GM19324 (cell line): ENCODE results near the gene USP17L11.
"Not testable (repeated sequence)": the region's sequence is repeated elsewhere in the genome, so short reads cannot be mapped to it uniquely, and the experiment has no call there.

Experiments used
- ATAC-seq: cut with Tn5 transposase; IDR thresholded peaks from one replicate; pipeline ENCODE4 v1.9.1; 2021; ENCODE audit warnings: mild to moderate bottlenecking, moderate library complexity; ENCODE audit not compliant: unreplicated experiment, low FRiP score

Gene USP17L11, protein sequence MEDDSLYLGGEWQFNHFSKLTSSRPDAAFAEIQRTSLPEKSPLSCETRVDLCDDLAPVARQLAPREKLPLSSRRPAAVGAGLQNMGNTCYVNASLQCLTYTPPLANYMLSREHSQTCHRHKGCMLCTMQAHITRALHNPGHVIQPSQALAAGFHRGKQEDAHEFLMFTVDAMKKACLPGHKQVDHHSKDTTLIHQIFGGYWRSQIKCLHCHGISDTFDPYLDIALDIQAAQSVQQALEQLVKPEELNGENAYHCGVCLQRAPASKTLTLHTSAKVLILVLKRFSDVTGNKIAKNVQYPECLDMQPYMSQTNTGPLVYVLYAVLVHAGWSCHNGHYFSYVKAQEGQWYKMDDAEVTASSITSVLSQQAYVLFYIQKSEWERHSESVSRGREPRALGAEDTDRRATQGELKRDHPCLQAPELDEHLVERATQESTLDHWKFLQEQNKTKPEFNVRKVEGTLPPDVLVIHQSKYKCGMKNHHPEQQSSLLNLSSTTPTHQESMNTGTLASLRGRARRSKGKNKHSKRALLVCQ

DNA sequence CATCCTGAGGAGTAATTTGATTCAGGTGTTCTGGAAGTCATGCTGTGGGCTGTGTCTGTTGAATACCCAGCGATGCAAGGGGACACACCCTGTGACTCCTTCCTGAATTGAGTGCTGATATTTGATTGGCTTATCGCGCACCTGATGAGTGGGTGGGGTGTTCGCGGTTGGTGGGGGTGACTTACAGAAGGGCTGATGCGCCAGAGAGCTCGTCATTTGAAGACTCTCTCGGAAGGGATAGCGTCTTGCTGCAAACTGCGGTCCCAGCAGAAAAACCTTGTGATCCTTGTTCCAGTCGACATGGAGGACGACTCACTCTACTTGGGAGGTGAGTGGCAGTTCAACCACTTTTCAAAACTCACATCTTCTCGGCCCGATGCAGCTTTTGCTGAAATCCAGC lies at the start of gene USP17L11:
USP17L11 (plus strand) TSS at position 301 of the 400 bp plus-strand sequence; CDS start at position 301, 0 bp downstream.
- ATAC-seq: not testable (repeated sequence)

DNA sequence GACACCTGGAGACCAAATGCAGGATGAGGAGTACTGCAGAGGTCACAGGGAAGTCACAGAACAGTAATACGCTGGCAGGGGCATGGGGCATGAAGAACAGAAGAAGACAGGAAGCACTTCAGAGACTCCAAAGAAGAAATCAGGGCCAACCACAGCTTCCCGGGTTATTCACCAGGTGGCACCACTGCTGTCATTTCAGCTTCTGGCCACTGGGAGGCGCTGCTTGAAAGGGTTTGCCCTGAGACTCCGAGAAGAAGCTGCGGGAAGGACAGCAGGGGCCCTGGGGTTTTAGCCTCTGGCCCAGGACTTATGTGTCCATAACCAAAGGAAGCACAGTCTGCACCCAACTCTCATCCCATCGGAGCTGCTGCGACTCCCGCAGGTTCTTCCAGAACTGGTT lies 49.2 kb upstream of the USP17L11 start:
- ATAC-seq: not testable (repeated sequence)

DNA sequence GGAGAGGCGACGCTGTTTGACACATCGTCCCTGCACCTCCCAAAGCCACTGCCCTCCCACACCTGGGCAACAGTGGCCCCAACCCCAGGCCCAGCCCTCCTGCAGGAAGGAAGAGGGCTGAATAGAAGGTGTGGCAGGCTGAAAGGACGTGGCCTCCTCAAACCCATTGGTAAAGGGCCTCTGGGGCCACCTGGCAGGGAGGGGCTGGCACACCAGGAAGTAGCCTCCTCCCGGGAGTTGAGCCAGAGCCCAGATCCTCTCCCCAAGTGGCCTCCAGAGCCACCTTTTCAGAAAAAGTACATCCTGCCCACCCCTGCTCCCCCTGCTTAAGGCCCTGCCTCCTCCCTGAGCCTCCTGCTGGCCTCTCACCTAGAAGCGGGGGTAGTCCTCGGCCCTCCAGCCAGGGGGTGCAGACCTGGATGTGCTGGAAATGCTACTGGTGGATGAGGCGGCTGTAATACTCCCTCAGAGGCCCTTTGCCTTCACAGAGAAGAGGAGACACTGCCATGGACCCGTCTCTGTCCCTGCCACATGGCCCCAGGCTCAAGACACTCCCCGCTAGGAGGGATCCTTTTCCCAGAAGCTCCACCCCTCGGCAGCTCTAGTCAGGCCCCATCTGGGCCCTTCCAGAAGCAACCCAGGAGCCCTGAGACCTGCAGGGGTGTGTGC lies 45.3 kb upstream of the USP17L11 start, which contains the start of gene FAM90A26:
FAM90A26 (plus strand) TSS at position 619 of the 669 bp plus-strand sequence. CDS start 2,764 bp downstream, outside the sequence.
- not testable (repeated sequence) for ATAC-seq

DNA sequence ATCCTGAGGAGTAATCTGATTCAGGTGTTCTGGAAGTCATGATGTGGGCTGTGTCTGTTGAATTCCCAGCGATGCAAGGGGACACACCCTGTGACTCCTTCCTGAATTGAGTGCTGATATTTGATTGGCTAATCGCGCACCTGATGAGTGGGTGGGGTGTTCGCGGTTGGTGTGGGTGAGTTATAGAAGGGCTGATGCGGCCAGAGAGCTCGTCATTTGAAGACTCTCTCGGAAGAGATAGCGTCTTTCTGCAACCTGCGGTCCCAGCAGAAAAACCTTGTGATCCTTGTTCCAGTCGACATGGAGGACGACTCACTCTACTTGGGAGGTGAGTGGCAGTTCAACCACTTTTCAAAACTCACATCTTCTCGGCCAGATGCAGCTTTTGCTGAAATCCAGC lies 4.8 kb upstream of the USP17L11 start, which contains the start of gene USP17L10:
USP17L10 (plus strand) TSS at position 301 of the 400 bp plus-strand sequence; CDS start at position 301, 0 bp downstream.
- not testable (repeated sequence) for ATAC-seq

DNA sequence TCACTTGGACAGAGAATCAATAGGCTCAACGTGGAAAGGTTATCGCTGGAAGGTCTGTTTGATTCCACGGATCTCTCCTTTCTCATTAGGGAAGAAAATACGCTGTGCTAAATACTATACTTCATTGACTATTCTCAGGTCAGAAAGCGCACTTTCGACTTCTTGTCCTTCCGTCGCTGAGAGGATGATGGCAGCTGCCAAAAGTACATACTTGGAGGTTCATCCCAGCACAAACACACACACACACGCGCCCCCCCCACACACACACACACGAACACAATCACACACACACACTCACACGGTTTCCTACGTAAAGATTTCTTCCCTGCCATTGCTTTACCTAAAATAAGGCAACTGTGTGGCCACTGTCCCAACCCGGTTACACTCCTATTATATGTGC lies 504 bp upstream of the USP17L11 start:
- not testable (repeated sequence) for ATAC-seq

DNA sequence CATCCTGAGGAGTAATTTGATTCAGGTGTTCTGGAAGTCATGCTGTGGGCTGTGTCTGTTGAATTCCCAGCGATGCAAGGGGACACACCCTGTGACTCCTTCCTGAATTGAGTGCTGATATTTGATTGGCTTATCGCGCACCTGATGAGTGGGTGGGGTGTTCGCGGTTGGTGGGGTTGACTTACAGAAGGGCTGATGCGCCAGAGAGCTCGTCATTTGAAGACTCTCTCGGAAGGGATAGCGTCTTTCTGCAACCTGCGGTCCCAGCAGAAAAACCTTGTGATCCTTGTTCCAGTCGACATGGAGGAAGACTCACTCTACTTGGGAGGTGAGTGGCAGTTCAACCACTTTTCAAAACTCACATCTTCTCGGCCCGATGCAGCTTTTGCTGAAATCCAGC lies 4.6 kb downstream of the USP17L11 start, which contains the start of gene USP17L12:
USP17L12 (plus strand) TSS at position 301 of the 400 bp plus-strand sequence; CDS start at position 301, 0 bp downstream.
- not testable (repeated sequence) for ATAC-seq

DNA sequence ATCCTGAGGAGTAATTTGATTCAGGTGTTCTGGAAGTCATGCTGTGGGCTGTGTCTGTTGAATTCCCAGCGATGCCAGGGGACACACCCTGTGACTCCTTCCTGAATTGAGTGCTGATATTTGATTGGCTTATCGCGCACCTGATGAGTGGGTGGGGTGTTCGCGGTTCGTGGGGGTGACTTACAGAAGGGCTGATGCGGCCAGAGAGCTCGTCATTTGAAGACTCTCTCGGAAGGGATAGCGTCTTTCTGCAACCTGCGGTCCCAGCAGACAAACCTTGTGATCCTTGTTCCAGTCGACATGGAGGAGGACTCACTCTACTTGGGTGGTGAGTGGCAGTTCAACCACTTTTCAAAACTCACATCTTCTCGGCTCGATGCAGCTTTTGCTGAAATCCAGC lies 9.4 kb downstream of the USP17L11 start, which contains the start of gene USP17L13:
USP17L13 (plus strand) TSS at position 301 of the 400 bp plus-strand sequence; CDS start at position 301, 0 bp downstream.
- not testable (repeated sequence) for ATAC-seq

DNA sequence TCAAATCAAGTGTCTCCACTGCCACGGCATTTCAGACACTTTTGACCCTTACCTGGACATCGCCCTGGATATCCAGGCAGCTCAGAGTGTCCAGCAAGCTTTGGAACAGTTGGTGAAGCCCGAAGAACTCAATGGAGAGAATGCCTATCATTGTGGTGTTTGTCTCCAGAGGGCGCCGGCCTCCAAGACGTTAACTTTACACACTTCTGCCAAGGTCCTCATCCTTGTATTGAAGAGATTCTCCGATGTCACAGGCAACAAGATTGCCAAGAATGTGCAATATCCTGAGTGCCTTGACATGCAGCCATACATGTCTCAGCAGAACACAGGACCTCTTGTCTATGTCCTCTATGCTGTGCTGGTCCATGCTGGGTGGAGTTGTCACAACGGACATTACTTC lies 15.0 kb downstream of the USP17L11 start:
- ATAC-seq: not testable (repeated sequence)

DNA sequence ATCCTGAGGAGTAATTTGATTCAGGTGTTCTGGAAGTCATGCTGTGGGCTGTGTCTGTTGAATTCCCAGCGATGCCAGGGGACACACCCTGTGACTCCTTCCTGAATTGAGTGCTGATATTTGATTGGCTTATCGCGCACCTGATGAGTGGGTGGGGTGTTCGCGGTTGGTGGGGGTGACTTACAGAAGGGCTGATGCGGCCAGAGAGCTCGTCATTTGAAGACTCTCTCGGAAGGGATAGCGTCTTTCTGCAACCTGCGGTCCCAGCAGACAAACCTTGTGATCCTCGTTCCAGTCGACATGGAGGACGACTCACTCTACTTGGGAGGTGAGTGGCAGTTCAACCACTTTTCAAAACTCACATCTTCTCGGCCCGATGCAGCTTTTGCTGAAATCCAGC lies 18.9 kb downstream of the USP17L11 start, which contains the start of gene USP17L15:
USP17L15 (plus strand) TSS at position 301 of the 400 bp plus-strand sequence; CDS start at position 301, 0 bp downstream.
- not testable (repeated sequence) for ATAC-seq

DNA sequence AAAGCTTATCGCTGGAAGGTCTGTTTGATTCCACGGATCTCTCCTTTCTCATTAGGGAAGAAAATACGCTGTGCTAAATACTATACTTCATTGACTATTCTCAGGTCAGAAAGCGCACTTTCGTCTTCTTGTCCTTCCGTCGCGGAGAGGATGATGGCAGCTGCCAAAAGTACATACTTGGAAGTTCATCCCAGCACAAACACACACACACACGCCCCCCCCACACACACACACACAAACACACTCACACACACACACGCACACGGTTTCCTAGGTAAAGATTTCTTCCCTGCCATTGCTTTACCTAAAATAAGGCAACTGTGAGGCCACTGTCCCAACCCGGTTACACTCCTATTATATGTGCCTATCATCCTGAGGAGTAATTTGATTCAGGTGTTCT lies 23.3 kb downstream of the USP17L11 start:
- not testable (repeated sequence) for ATAC-seq

DNA sequence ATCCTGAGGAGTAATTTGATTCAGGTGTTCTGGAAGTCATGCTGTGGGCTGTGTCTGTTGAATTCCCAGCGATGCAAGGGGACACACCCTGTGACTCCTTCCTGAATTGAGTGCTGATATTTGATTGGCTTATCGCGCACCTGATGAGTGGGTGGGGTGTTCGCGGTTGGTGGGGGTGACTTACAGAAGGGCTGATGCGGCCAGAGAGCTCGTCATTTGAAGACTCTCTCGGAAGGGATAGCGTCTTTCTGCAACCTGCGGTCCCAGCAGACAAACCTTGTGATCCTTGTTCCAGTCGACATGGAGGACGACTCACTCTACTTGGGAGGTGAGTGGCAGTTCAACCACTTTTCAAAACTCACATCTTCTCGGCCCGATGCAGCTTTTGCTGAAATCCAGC lies 28.4 kb downstream of the USP17L11 start, which contains the start of gene USP17L17:
USP17L17 (plus strand) TSS at position 301 of the 400 bp plus-strand sequence; CDS start at position 301, 0 bp downstream.
- ATAC-seq: not testable (repeated sequence)

DNA sequence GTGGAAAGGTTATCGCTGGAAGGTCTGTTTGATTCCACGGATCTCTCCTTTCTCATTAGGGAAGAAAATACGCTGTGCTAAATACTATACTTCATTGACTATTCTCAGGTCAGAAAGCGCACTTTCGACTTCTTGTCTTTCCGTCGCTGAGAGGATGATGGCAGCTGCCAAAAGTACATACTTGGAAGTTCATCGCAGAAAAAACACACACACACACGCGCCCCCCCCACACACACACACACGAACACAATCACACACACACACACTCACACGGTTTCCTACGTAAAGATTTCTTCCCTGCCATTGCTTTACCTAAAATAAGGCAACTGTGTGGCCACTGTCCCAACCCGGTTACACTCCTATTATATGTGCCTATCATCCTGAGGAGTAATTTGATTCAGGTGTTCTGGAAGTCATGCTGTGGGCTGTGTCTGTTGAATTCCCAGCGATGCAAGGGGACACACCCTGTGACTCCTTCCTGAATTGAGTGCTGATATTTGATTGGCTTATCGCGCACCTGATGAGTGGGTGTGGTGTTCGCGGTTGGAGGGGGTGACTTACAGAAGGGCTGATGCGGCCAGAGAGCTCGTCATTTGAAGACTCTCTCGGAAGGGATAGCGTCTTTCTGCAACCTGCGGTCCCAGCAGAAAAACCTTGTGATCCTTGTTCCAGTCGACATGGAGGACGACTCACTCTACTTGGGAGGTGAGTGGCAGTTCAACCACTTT lies 32.9 kb downstream of the USP17L11 start, which contains the start of gene USP17L18:
USP17L18 (plus strand) TSS at position 678 of the 728 bp plus-strand sequence; CDS start at position 678, 0 bp downstream.
- ATAC-seq: not testable (repeated sequence)

DNA sequence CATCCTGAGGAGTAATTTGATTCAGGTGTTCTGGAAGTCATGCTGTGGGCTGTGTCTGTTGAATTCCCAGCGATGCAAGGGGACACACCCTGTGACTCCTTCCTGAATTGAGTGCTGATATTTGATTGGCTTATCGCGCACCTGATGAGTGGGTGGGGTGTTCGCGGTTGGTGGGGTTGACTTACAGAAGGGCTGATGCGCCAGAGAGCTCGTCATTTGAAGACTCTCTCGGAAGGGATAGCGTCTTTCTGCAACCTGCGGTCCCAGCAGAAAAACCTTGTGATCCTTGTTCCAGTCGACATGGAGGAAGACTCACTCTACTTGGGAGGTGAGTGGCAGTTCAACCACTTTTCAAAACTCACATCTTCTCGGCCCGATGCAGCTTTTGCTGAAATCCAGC lies 37.9 kb downstream of the USP17L11 start, which contains the start of gene USP17L19:
USP17L19 (plus strand) TSS at position 301 of the 400 bp plus-strand sequence; CDS start at position 301, 0 bp downstream.
- ATAC-seq: not testable (repeated sequence)

DNA sequence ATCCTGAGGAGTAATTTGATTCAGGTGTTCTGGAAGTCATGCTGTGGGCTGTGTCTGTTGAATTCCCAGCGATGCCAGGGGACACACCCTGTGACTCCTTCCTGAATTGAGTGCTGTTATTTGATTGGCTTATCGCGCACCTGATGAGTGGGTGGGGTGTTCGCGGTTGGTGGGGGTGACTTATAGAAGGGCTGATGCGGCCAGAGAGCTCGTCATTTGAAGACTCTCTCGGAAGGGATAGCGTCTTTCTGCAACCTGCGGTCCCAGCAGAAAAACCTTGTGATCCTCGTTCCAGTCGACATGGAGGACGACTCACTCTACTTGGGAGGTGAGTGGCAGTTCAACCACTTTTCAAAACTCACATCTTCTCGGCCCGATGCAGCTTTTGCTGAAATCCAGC lies 42.6 kb downstream of the USP17L11 start, which contains the start of gene USP17L20:
USP17L20 (plus strand) TSS at position 301 of the 400 bp plus-strand sequence; CDS start at position 301, 0 bp downstream.
- ATAC-seq: not testable (repeated sequence)

DNA sequence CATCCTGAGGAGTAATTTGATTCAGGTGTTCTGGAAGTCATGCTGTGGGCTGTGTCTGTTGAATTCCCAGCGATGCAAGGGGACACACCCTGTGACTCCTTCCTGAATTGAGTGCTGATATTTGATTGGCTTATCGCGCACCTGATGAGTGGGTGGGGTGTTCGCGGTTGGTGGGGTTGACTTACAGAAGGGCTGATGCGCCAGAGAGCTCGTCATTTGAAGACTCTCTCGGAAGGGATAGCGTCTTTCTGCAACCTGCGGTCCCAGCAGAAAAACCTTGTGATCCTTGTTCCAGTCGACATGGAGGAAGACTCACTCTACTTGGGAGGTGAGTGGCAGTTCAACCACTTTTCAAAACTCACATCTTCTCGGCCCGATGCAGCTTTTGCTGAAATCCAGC lies 47.4 kb downstream of the USP17L11 start, which contains the start of gene USP17L21:
USP17L21 (plus strand) TSS at position 301 of the 400 bp plus-strand sequence; CDS start at position 301, 0 bp downstream.
- ATAC-seq: not testable (repeated sequence)
